ENCODE data around the gene ANKFN1. TPM values are rescaled to one million over a fixed set of nuclear protein-coding genes. Genes with fewer than 3 reads are reported as not detected.

The ANKFN1 gene
- total RNA-seq, 1 experiment from 2014 or later = not detected

- no peaks in the 10 kb centered on the region for H3K4me1 ChIP-seq (ENCODE audit: insufficient read depth, low read length, poor library complexity, severe bottlenecking)
- no peak overlapping the region for H3K27ac ChIP-seq (ENCODE audit: low read depth, low read length, poor library complexity, severe bottlenecking)
- no peaks in the 10 kb centered on the region for H3K36me3 ChIP-seq (ENCODE audit: insufficient read depth, low read length, poor library complexity, severe bottlenecking)
- H3K27me3 ChIP-seq (replicated peaks; ENCODE audit: insufficient read depth, low read depth, low read length, poor library complexity) = peaks cover 20% of the 10 kb centered on the region
- ChIA-PET POLR2A (ENCODE audit: low non-redundant PET) (no interaction called here), CTCF (no interaction called here)
- TF ChIP-seq CTCF (conservative IDR thresholded peaks at IDR 0.05; ENCODE audit: low read depth, low read length) (no peak), EZH2 (IDR thresholded peaks at IDR 0.05; ENCODE audit: borderline replicate concordance, low read depth, low read length, poor library complexity, severe bottlenecking) (no peak)
- intact Hi-C loops (cut with micrococcal nuclease; ENCODE audit: unreplicated experiment) = no loop called here
- DNase-seq (ENCODE audit: low spot score) = no peak
- no peak overlapping the region for H3K4me3 ChIP-seq (ENCODE audit: low read depth, low read length, poor library complexity, severe bottlenecking)
- no peaks in the 10 kb centered on the region for H3K9me3 ChIP-seq (ENCODE audit: low read depth, low read length, poor library complexity, severe bottlenecking)
- BruUV-seq (replicated peaks) = no TSS peak
Measured at GRCh38 chr17:56482229-56482628, 329.0 kb downstream of the ANKFN1 start.

GRCh38 chr17:56486732-56487131, 333.5 kb downstream of the ANKFN1 start:
- POLR2A ChIA-PET (ENCODE audit: low non-redundant PET) = no interaction called here

GRCh38 chr17:56488800-56489199, 335.5 kb downstream of the ANKFN1 start:
- TF ChIP-seq EZH2 (IDR thresholded peaks at IDR 0.05; ENCODE audit: borderline replicate concordance, low read depth, low read length, poor library complexity, severe bottlenecking) = no peak
- TF ChIP-seq CTCF (conservative IDR thresholded peaks at IDR 0.05; ENCODE audit: low read depth, low read length) = no peak
- Histone ChIP-seq H3K9me3 (ENCODE audit: low read depth, low read length, poor library complexity, severe bottlenecking) (no peaks in the 10 kb centered on the region), H3K4me3 (ENCODE audit: low read depth, low read length, poor library complexity, severe bottlenecking) (no peak overlapping the region), H3K36me3 (ENCODE audit: insufficient read depth, low read length, poor library complexity, severe bottlenecking) (no peaks in the 10 kb centered on the region), H3K27me3 (replicated peaks; ENCODE audit: insufficient read depth, low read depth, low read length, poor library complexity) (no peaks in the 10 kb centered on the region), H3K27ac (ENCODE audit: low read depth, low read length, poor library complexity, severe bottlenecking) (no peak overlapping the region), H3K4me1 (ENCODE audit: insufficient read depth, low read length, poor library complexity, severe bottlenecking) (no peaks in the 10 kb centered on the region)
- intact Hi-C loops (cut with micrococcal nuclease; ENCODE audit: unreplicated experiment) = no loop called here
- no TSS peak for BruUV-seq (replicated peaks)
- ChIA-PET CTCF (no interaction called here), POLR2A (ENCODE audit: low non-redundant PET) (no interaction called here)
- DNase-seq (ENCODE audit: low spot score) = no peak

More at GRCh38 chr17:56486732-56487131, 333.5 kb downstream of the ANKFN1 start:
- H3K27ac ChIP-seq (ENCODE audit: low read depth, low read length, poor library complexity, severe bottlenecking) = no peak overlapping the region
- no peaks in the 10 kb centered on the region for H3K36me3 ChIP-seq (ENCODE audit: insufficient read depth, low read length, poor library complexity, severe bottlenecking)
- intact Hi-C loops (cut with micrococcal nuclease; ENCODE audit: unreplicated experiment) = no loop called here
- CTCF ChIA-PET = no interaction called here
- DNase-seq (ENCODE audit: low spot score) = no peak
- H3K27me3 ChIP-seq (replicated peaks; ENCODE audit: insufficient read depth, low read depth, low read length, poor library complexity) = peaks cover 7% of the 10 kb centered on the region
- no TSS peak for BruUV-seq (replicated peaks)
- H3K4me1 ChIP-seq (ENCODE audit: insufficient read depth, low read length, poor library complexity, severe bottlenecking) = no peaks in the 10 kb centered on the region
- TF ChIP-seq EZH2 (IDR thresholded peaks at IDR 0.05; ENCODE audit: borderline replicate concordance, low read depth, low read length, poor library complexity, severe bottlenecking) (no peak), CTCF (conservative IDR thresholded peaks at IDR 0.05; ENCODE audit: low read depth, low read length) (no peak)
- H3K4me3 ChIP-seq (ENCODE audit: low read depth, low read length, poor library complexity, severe bottlenecking) = no peak overlapping the region
- H3K9me3 ChIP-seq (ENCODE audit: low read depth, low read length, poor library complexity, severe bottlenecking) = no peaks in the 10 kb centered on the region

Measured in A673 (cell line).